ENCODE data around the gene STRBP. TPM values are rescaled to one million over a fixed set of nuclear protein-coding genes. Genes with fewer than 3 reads are reported as not detected.
A peak's percentile ranks its signal among the peaks of the same experiment; 100 is the strongest.

Gene STRBP
- total and polyA plus RNA-seq, 2 donors from 2014 or later = 21.6 to 30.7 TPM

- intact Hi-C loops (cut with DNase I) = no loop called here
- FAIRE-seq (peak; percentile 54), DNase-seq (no peak)
- H3K27ac ChIP-seq (ENCODE audit: low read depth in 2 of 2, low read length in 2 of 2) = no peak overlapping the region
- no peaks in the 10 kb centered on the region for H3K9me3 ChIP-seq (ENCODE audit: control insufficient read depth in 2 of 3, insufficient read depth in 1 of 3, low read length in 3 of 3)
- no peaks in the 10 kb centered on the region for H3K36me3 ChIP-seq (ENCODE audit: control insufficient read depth in 2 of 3, insufficient read depth in 3 of 3, low read length in 3 of 3)
- TF ChIP-seq, protein P1, sequence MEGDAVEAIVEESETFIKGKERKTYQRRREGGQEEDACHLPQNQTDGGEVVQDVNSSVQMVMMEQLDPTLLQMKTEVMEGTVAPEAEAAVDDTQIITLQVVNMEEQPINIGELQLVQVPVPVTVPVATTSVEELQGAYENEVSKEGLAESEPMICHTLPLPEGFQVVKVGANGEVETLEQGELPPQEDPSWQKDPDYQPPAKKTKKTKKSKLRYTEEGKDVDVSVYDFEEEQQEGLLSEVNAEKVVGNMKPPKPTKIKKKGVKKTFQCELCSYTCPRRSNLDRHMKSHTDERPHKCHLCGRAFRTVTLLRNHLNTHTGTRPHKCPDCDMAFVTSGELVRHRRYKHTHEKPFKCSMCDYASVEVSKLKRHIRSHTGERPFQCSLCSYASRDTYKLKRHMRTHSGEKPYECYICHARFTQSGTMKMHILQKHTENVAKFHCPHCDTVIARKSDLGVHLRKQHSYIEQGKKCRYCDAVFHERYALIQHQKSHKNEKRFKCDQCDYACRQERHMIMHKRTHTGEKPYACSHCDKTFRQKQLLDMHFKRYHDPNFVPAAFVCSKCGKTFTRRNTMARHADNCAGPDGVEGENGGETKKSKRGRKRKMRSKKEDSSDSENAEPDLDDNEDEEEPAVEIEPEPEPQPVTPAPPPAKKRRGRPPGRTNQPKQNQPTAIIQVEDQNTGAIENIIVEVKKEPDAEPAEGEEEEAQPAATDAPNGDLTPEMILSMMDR (IDR thresholded peaks at IDR 0.05; ENCODE audit: borderline replicate concordance, extremely low read depth, insufficient read depth) = no peak
- peaks cover 0 to 2% (median 0%) of the 10 kb centered on the region in 3 donors for H3K4me1 ChIP-seq (ENCODE audit: control insufficient read depth in 2 of 3, insufficient read depth in 2 of 3, low read depth in 1 of 3, low read length in 3 of 3)
- no peak overlapping the region for H3K4me3 ChIP-seq (ENCODE audit: low read length in 3 of 3)
- no peaks in the 10 kb centered on the region for H3K27me3 ChIP-seq (ENCODE audit: control insufficient read depth, insufficient read depth, low read length)
- no peak overlapping the region for H3K9ac ChIP-seq (ENCODE audit: low read length in 3 of 3)
Measured at GRCh38 chr9:123235448-123235847, 32.9 kb downstream of the STRBP start.

DNA sequence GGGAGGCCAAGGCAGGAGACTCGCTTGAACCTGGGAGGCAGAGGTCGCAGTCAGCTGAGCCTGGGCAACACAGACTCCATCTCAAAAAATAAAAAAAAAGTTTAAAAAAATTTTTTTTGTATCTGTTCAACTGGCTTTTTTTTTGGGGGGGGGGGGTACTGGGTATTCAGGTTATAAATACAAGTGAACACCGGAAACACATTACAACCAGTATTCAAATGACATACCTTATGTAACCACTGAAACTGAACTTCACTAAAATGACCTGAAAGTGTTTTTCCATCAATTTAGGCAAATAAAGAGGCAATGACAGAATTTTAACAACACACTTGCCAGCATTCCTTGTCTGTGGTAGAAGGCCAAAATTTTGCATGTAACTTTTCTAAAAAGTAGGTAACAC lies 33.5 kb downstream of the STRBP start:
- intact Hi-C loops (cut with DNase I) = no loop called here
- TF ChIP-seq, protein P1 (IDR thresholded peaks at IDR 0.05; ENCODE audit: borderline replicate concordance, extremely low read depth, insufficient read depth) = no peak
- Histone ChIP-seq H3K4me3 (ENCODE audit: low read length in 3 of 3) (no peak overlapping the region), H3K36me3 (ENCODE audit: control insufficient read depth in 2 of 3, insufficient read depth in 3 of 3, low read length in 3 of 3) (no peaks in the 10 kb centered on the region), H3K27me3 (ENCODE audit: control insufficient read depth, insufficient read depth, low read length) (no peaks in the 10 kb centered on the region), H3K27ac (ENCODE audit: low read depth in 2 of 2, low read length in 2 of 2) (no peak overlapping the region), H3K4me1 (ENCODE audit: control insufficient read depth in 2 of 3, insufficient read depth in 2 of 3, low read depth in 1 of 3, low read length in 3 of 3) (peaks cover 0 to 2% (median 0%) of the 10 kb centered on the region in 3 donors), H3K9me3 (ENCODE audit: control insufficient read depth in 2 of 3, insufficient read depth in 1 of 3, low read length in 3 of 3) (no peaks in the 10 kb centered on the region), H3K9ac (ENCODE audit: low read length in 3 of 3) (no peak overlapping the region)
- DNase-seq = no peak
- no peak for FAIRE-seq

DNA sequence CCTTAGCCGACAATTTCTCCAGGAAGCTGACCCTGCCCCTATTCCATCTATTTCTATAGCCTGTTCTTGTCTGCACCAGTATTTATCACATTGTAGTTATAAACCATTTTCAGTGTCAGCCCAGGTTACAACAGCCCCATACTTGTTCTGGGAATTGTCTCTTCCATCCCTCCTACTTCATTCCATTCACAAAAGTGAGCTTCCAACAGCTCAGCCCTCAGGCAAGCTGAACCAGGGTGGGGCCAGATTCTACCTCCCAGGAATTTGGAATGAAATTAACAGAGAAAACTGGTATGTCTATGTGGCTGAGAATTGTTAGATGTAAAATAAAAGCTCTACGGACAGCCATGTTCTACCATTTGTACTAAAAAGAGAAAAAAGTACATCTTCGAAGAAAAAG lies 36.1 kb downstream of the STRBP start:
- no peak for DNase-seq
- Histone ChIP-seq H3K9me3 (ENCODE audit: control insufficient read depth in 2 of 3, insufficient read depth in 1 of 3, low read length in 3 of 3) (no peaks in the 10 kb centered on the region), H3K4me3 (ENCODE audit: low read length in 3 of 3) (no peak overlapping the region), H3K9ac (ENCODE audit: low read length in 3 of 3) (no peak overlapping the region), H3K27ac (ENCODE audit: low read depth in 2 of 2, low read length in 2 of 2) (no peak overlapping the region), H3K36me3 (ENCODE audit: control insufficient read depth in 2 of 3, insufficient read depth in 3 of 3, low read length in 3 of 3) (no peaks in the 10 kb centered on the region), H3K4me1 (ENCODE audit: control insufficient read depth in 2 of 3, insufficient read depth in 2 of 3, low read depth in 1 of 3, low read length in 3 of 3) (peaks cover 0 to 2% (median 0%) of the 10 kb centered on the region in 3 donors), H3K27me3 (ENCODE audit: control insufficient read depth, insufficient read depth, low read length) (no peaks in the 10 kb centered on the region)
- no peak for FAIRE-seq
- intact Hi-C loops (cut with DNase I) = no loop called here
- TF ChIP-seq, protein P1 (IDR thresholded peaks at IDR 0.05; ENCODE audit: borderline replicate concordance, extremely low read depth, insufficient read depth) = no peak

- Histone ChIP-seq H3K9ac (ENCODE audit: low read length in 3 of 3) (no peak overlapping the region), H3K4me1 (ENCODE audit: control insufficient read depth in 2 of 3, insufficient read depth in 2 of 3, low read depth in 1 of 3, low read length in 3 of 3) (peaks cover 0 to 2% (median 0%) of the 10 kb centered on the region in 3 donors), H3K9me3 (ENCODE audit: control insufficient read depth in 2 of 3, insufficient read depth in 1 of 3, low read length in 3 of 3) (no peaks in the 10 kb centered on the region), H3K27me3 (ENCODE audit: control insufficient read depth, insufficient read depth, low read length) (no peaks in the 10 kb centered on the region), H3K4me3 (ENCODE audit: low read length in 3 of 3) (no peak overlapping the region), H3K27ac (ENCODE audit: low read depth in 2 of 2, low read length in 2 of 2) (no peak overlapping the region), H3K36me3 (ENCODE audit: control insufficient read depth in 2 of 3, insufficient read depth in 3 of 3, low read length in 3 of 3) (no peaks in the 10 kb centered on the region)
- intact Hi-C loops (cut with DNase I) = no loop called here
- no peak for FAIRE-seq
- DNase-seq = peak in 1 of 5 donors; percentile 2
- TF ChIP-seq, protein P1 (IDR thresholded peaks at IDR 0.05; ENCODE audit: borderline replicate concordance, extremely low read depth, insufficient read depth) = no peak
Measured at GRCh38 chr9:123231421-123231820, 37.0 kb downstream of the STRBP start.

Data from kidney (tissue), 14 donors.